Uterus (tissue), 4 donors: Measurements from ENCODE around the gene ZNF687. TPM values are rescaled to one million over a fixed set of nuclear protein-coding genes. Genes with fewer than 3 reads are reported as not detected.

ENCODE experiments used
- DNase-seq, 2 donors: peaks; one replicate each; pipeline ENCODE4 v3.0.0-alpha.2; 2019 to 2020
- H3K27ac ChIP-seq, 2 donors: fragments of 200-600 bp; sonication (generic); 1 replicate in 1 of 2; 2 replicates in 1 of 2; pipeline ENCODE4 v1.5.1; 2016 to 2018
- H3K27me3 ChIP-seq, 2 donors: fragments of 200-600 bp; sonication (generic); one replicate each; pipeline ENCODE4 v1.5.1; 2018 to 2019; ENCODE audit warnings: control low read depth in 1 of 2
- H3K36me3 ChIP-seq, 2 donors: fragments of 200-600 bp; sonication (generic); one replicate each; pipeline ENCODE4 v1.5.1; 2019; ENCODE audit warnings: control low read depth in 1 of 2
- H3K4me1 ChIP-seq, 2 donors: fragments of 200-600 bp; sonication (generic); one replicate each; pipeline ENCODE4 v1.5.1; 2018 to 2019; ENCODE audit warnings: control low read depth in 1 of 2
- H3K4me3 ChIP-seq, 2 donors: fragments of 200-600 bp; sonication (generic); 1 replicate in 1 of 2; 2 replicates in 1 of 2; pipeline ENCODE4 v1.5.1; 2018 to 2019; ENCODE audit warnings: mild to moderate bottlenecking in 1 of 2
- H3K9me3 ChIP-seq, 2 donors: fragments of 200-600 bp; sonication (generic); one replicate each; pipeline ENCODE4 v1.5.1; 2019; ENCODE audit warnings: control low read depth in 1 of 2
- POLR2A ChIP-seq, 2 donors: fragments of 450-650 bp; IDR thresholded peaks; one replicate each; pipeline ENCODE4 v1.6.1; 2016; ENCODE audit warnings: antibody characterized with exemption in 2 of 2, mild to moderate bottlenecking in 1 of 2, moderate library complexity in 1 of 2
- intact Hi-C: fragments of 100-400 bp; cut with DNase I; formaldehyde crosslinking; loops from one replicate; pipeline ENCODE4 v1.15.1; 2023; ENCODE audit warnings: low total_unique reads
- total RNA-seq, 4 donors: library from RNA; depleted of rRNA in 3 of 4; stranded (reverse); fragments of >200 nt in 3 of 4; gene quantifications; one replicate each; pipeline versions ENCODE4 v1.1.0 to v1.2.4, GENCODE V29; 2014 to 2023
- TF ChIP-seq, protein P1 (sequence below), 4 experiments: fragments of 200-600 bp in 2 of 4; fragments of 450-650 bp in 2 of 4; sonication (generic) in 2 of 4; IDR thresholded peaks; one replicate each; pipeline ENCODE4 v1.5.1; 2016 to 2019; ENCODE audit warnings: antibody characterized with exemption in 4 of 4, mild to moderate bottlenecking in 2 of 4, moderate library complexity in 1 of 4
- donor health status: DM: yes; HTN: yes; CAD: no.

ZNF687 gene
- total RNA-seq, 4 donors from 2014 or later, result 6.4 to 31.9 (median 10.9) TPM

DNA sequence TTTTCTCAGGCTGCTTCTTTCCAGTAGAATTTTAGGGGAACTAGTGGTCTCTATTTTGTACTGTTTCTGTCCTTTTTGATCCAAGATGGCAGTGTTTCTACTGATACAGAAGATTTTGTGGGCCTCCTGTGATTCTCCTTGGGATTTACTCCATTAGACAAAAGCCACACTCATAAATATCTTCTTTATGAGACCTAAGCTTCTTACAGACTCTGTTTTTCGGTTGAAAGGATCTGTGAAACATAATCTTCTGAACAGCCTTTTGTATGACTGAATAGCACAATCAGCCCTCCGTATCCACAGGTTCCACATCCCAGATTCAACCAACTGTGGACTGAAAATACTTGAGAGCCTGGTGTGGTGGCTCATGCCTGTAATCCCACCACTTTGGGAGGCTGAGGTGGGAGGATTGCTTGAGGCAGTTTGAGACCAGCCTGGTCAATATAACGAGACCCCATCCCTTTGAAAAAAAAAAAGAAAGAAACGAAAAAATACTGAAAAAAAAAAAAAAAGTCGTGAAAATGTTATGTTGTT lies 38.3 kb upstream of the ZNF687 start:
- no peaks in the 10 kb centered on the region for H3K4me1 ChIP-seq
- intact Hi-C loops, result no loop called here
- H3K36me3 ChIP-seq, result no peaks in the 10 kb centered on the region
- no peak for DNase-seq
- H3K27ac ChIP-seq, result no peak overlapping the region
- H3K9me3 ChIP-seq, result no peaks in the 10 kb centered on the region
- H3K27me3 ChIP-seq, result no peaks in the 10 kb centered on the region
- H3K4me3 ChIP-seq, result no peak overlapping the region
- TF ChIP-seq POLR2A (IDR thresholded peaks at IDR 0.05), result no peak
- TF ChIP-seq, protein P1, sequence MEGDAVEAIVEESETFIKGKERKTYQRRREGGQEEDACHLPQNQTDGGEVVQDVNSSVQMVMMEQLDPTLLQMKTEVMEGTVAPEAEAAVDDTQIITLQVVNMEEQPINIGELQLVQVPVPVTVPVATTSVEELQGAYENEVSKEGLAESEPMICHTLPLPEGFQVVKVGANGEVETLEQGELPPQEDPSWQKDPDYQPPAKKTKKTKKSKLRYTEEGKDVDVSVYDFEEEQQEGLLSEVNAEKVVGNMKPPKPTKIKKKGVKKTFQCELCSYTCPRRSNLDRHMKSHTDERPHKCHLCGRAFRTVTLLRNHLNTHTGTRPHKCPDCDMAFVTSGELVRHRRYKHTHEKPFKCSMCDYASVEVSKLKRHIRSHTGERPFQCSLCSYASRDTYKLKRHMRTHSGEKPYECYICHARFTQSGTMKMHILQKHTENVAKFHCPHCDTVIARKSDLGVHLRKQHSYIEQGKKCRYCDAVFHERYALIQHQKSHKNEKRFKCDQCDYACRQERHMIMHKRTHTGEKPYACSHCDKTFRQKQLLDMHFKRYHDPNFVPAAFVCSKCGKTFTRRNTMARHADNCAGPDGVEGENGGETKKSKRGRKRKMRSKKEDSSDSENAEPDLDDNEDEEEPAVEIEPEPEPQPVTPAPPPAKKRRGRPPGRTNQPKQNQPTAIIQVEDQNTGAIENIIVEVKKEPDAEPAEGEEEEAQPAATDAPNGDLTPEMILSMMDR (IDR thresholded peaks at IDR 0.05), result no peak

DNA sequence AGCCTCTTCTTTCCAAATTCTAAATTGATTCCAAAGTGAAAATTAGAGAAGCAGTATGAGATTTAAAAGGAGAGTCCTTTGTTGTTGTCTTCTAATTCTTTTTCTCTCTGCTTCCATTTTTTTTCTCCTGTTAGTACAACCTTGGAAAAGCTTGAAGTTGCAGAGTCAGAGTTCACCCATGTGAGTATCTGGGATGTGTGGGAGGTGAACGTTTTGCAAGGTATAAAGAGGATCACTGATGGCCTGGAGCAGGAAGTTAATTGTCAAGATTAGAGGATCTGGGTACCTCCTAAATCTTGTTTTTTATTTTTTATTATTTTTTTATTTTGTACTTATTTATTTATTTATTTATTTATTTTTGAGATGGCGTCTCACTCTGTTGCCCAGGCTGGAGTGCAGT lies 35.3 kb upstream of the ZNF687 start:
- TF ChIP-seq, protein P1 (IDR thresholded peaks at IDR 0.05), result no peak
- TF ChIP-seq POLR2A (IDR thresholded peaks at IDR 0.05), result no peak
- Histone ChIP-seq H3K9me3 (no peaks in the 10 kb centered on the region), H3K4me1 (no peaks in the 10 kb centered on the region), H3K27me3 (no peaks in the 10 kb centered on the region), H3K4me3 (no peak overlapping the region), H3K27ac (no peak overlapping the region), H3K36me3 (no peaks in the 10 kb centered on the region)
- intact Hi-C loops, result no loop called here
- no peak for DNase-seq

DNA sequence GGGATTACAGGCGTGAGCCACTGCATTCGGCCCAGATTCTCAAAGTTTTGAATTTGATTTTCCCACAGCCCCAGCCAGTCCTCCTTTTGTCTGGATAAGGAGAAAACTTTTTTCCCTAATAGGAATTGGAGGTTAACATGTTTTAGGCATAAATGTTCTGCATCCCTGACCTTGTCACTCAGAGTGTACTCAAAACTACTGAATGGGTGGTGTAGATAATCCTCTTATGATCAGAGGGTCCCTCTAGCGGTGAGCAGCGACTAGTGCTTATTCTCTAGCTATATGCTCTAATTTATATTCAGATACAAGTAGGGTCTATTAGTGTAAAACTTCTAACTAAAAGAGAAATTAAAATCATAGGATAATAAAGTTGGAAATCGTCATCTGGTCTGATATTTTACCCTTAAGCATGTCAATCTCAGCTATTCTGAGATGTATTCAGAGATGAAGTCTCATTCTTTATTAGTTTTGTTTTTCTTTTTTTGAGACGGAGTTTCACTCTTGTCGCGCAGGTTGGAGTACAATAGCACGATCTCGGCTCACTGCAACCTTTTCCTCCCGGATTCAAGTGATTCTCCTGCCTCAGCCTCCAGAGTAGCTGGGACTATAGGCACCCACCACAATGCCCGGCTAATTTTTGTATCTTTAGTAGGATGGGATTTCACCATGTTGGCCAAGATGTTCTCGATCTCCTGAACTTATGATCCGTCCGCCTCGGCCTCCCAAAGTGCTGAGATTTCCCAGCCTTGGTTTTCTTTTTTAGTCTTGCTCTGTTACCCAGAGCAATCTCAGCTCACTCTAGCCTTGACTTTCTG lies 30.2 kb upstream of the ZNF687 start:
- no peak overlapping the region for H3K4me3 ChIP-seq
- intact Hi-C loops, result loop anchor here (10.0 kb wide), 1 partner anchor 57 kb away; the partner anchor contains the start of genes PIP5K1A and VPS72
- peaks cover 0 to 3% of the 10 kb centered on the region in 2 donors for H3K4me1 ChIP-seq
- H3K36me3 ChIP-seq, result no peaks in the 10 kb centered on the region
- peak; percentile 32 to 69 for DNase-seq
- TF ChIP-seq, protein P1 (IDR thresholded peaks at IDR 0.05), result peak; percentile 69 to 85 (median 76)
- TF ChIP-seq POLR2A (IDR thresholded peaks at IDR 0.05), result no peak
- H3K9me3 ChIP-seq, result no peaks in the 10 kb centered on the region
- no peak overlapping the region for H3K27ac ChIP-seq
- no peaks in the 10 kb centered on the region for H3K27me3 ChIP-seq

DNA sequence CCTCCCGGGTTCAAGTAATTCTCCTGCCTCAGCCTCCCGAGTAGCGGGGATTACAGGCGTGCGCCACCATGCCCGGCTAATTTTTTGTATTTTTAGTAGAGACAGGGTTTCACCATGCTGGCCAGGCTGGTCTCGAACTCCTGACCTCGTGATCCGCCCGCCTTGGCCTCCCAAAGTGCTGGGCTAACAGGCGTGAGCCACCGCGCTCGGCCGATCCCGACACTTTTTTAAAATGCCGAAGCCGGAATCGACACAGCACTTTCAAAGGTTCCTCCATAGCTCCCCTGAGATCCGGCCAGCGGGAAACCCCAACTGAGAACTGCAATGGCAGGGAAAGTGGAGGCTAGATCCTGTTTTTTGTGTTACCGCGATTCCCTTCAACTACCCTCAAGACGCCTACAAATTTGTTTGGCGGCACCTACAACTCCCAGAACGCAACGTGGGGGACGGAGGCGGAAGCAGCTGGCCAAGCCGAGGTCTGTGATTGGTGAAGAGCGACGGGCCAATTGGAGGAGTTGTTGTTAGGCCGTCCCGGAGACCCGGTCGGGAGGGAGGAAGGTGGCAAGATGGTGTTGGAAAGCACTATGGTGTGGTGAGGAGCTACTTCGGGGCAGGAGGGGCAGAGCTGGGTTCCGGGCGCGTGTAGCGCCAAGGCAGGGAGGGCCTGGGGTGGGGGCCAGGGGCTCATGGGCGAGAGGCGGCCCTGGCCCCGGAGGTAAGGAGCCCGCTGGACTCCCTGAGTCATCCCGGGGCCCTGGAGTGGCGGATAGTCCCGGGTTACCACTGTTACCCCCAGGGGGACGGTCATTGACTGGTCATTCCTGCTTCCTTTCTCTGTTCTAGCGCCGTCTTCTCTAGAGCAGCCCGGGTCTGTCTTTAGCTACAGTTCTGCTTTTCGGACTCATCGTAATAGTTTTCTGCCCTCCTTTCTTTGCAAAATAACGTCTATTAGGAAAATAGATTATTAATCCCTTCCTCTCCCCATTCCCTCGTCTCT lies 27.6 kb upstream of the ZNF687 start, which contains the start of gene PSMD4:
PSMD4 (plus strand) TSS at position 518 of the 997 bp plus-strand sequence; CDS start at position 567, 49 bp downstream.
- Histone ChIP-seq H3K9me3 (no peaks in the 10 kb centered on the region), H3K36me3 (no peaks in the 10 kb centered on the region), H3K4me1 (peaks cover 0 to 3% of the 10 kb centered on the region in 2 donors), H3K27me3 (no peaks in the 10 kb centered on the region), H3K27ac (peak within 1 kb of the TSS; percentile 86 to 90), H3K4me3 (peak within 1 kb of the TSS; percentile 80 to 87)
- peak; percentile 95 to 96 for DNase-seq
- intact Hi-C loops, result loop anchor here (10.0 kb wide), 1 partner anchor 60 kb away; the partner anchor contains the start of genes PIP5K1A and VPS72
- TF ChIP-seq, protein P1 (IDR thresholded peaks at IDR 0.05), result peak in 1 of 4 experiments; percentile 15
- TF ChIP-seq POLR2A (IDR thresholded peaks at IDR 0.05), result peak; percentile 74 to 79
